ENCODE data around the gene MAP3K5.
"Not testable (repeated sequence)": the region's sequence is repeated elsewhere in the genome, so short reads cannot be mapped to it uniquely, and the experiment has no call there.

Gene MAP3K5

DNA sequence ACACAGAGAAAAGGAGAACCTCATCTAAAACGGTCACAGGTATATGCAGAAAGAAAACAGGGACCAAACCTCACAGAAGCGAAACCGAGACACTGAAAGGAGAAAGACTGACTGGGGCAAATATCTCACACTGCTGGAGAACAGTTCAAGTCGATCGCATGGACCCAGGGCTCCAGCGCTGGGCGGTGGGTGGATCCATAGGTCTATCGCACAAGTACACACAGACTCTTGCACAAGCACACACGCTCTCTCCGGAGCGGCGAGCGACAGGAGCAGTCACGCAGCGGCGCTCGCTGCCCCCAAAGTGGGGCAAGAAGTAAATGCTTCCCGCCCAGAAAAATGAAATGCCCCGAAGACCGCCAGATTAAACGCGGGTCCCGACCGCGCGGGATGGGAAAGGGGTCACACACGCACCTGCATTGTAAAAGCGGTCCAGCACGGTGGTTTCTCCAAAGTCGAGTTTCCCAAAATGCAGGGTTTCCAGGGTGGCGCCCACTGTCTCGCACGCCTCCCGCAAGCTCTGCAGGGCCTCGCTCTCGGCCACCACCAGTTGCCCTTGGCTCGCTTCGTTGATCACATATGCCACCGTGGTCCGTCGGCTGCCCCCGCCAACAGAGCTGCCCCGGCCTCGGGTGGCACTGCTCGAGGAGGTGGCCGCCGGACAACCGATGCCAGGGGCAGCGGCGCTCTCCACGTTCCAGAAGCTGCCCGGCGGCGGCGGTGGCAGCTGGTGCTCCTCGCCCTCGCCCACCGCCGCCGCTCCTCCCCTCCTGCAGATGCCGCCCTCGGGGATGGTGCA is 782 bp downstream of the MAP3K5 start:
- peak; percentile 9 to 15 for DNase-seq (ENCODE audit: low read depth in 2 of 2, low spot score in 1 of 2)

DNA sequence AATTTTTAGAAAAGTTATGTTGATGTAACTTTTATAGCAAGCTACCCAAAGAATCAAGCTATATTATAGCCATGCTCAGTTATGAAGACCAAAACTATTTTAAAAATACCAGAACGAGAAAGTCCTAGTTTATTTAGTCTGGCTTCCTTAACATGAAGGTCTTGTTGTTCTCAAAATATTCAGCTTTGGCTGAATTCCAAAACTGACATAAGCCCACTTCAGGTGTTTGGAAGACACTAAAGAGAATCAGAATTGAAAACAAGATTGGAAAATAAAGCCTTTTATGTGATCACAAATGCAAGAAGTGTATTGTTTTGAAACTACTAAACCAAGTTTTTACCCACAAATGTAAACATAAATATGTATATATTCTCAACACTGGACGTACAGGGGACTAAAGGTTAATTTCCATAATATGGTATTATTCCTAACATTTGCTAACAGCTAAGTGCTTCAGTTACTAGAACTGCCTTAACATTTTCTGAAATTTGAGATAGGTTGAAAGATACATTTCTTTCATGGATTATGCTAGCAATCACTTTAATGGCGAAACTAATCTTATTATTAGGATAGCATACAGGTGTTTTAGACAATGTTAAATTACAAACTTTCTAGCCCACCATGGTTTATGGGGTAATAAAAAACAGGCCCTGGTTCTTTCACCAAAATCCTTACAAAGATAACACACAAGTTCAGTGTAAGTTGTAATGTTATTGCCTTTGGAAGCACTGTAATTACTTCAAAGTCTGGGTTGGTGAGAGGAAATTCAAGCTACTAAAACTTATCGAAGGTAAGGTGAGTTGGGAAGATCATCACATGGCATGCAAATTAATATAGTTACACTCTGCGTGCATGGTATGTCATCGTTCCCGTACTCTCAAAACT is 1.6 kb downstream of the MAP3K5 start:
- DNase-seq (ENCODE audit: low read depth in 2 of 2, low spot score in 1 of 2): no peak

GRCh38 chr6:136789440-136789839 is 2.8 kb downstream of the MAP3K5 start:
- not testable (repeated sequence) for DNase-seq (ENCODE audit: low read depth in 2 of 2, low spot score in 1 of 2)

GRCh38 chr6:136788069-136788902 is 4.0 kb downstream of the MAP3K5 start:
- DNase-seq (ENCODE audit: low read depth in 2 of 2, low spot score in 1 of 2): no peak

- DNase-seq (ENCODE audit: low read depth in 2 of 2, low spot score in 1 of 2): no peak
Measured at GRCh38 chr6:136787726-136788068, 4.6 kb downstream of the MAP3K5 start.

DNA sequence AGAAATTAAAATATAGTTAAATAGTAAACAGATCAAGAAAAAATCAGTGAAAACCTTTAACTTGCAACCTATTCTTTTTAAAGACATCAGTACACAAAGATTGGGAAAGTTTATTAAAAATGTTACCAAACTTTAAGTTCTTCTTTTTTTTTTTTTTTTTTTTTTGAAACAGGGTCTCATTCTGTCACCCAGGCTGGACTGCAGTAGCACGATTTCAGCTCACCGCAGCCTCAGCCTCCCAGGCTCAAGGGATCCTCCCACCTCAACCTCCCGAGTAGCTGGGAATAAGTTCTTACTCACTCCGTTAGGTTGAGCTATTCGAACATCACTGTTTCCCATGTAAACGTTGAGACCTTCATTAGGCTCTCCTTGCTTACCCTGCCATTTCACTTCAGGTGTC is 5.6 kb downstream of the MAP3K5 start:
- DNase-seq (ENCODE audit: low read depth in 2 of 2, low spot score in 1 of 2): no peak

DNA sequence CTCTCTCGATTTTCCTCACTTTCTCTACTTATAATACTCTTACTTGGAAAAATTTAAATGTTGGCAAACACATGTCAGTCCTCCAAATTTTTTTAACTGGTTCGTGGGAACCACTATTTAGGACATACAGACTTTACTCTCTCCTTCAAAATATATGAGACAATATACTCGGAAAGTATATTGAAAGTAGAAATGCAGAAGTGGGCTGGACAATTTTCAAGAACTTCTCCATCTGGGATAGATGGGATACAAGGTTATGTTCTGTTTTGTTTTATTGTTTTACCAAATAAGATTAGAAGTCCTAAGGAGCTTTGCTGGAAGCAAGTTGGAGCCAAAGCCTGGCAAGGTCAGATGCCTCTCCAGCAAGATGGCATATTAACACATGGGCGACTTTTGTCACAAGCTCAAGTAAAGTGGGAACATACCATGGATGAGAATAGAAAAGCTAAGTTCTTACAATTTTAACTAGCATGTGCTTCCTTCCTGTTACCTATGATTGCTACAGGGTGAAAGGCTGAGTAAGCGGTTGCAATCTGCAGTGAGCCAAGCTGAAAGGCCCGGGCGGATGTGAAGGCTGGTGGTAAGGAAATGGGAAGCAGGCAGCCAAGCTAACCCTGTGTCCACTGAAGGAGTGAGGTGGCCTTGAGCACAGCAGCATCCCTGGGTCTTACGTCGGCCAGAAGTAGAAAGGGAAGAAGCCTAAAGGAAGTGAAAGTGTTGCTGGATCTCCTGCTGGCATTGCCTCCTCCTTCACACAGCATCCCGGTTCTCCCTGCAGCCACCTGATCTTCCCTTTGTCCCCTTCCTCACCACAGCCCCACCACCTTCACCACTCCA is 7.1 kb downstream of the MAP3K5 start:
- DNase-seq (ENCODE audit: low read depth in 2 of 2, low spot score in 1 of 2): no peak

GRCh38 chr6:136784271-136784664 is 8.0 kb downstream of the MAP3K5 start:
- DNase-seq (ENCODE audit: low read depth in 2 of 2, low spot score in 1 of 2): no peak

DNA sequence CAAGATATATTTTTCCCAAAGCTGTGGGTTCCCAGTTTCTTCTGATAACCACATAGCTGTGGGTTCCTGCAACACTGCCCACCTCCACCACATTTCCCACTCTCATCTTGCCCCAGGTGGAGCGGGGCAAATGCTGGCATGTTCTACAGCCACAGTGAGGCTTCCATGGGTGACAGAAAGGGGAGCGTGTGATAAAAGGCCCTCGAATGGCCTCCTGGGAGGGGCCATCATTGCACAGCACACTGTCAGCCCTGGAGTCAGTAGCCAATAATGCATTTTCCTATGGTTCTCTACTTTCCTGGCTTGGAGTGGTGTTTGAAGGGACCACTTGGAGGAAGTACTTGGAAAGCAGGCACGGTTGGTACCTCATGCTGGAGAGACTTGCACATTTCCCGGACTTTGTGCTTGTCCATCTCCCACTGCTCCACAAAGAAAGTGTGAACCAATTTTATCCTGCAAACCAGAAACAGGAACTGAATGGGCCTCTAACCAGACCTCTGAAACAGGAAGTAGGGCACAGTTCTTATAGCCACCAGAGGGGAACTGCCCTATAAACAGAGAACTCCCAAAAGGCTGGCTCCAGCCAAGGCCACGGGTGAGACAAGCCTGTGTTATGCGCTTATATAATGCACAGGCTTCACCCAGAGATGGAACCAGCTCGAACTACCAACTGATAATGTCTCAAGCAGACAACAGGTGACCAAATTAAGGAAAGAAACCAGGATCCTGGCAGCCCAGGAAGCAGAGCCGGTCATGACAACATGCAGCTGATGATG is 8.6 kb downstream of the MAP3K5 start:
- DNase-seq (ENCODE audit: low read depth in 2 of 2, low spot score in 1 of 2): no peak

GRCh38 chr6:136783021-136783420 is 9.3 kb downstream of the MAP3K5 start:
- DNase-seq (ENCODE audit: low read depth in 2 of 2, low spot score in 1 of 2): no peak

DNA sequence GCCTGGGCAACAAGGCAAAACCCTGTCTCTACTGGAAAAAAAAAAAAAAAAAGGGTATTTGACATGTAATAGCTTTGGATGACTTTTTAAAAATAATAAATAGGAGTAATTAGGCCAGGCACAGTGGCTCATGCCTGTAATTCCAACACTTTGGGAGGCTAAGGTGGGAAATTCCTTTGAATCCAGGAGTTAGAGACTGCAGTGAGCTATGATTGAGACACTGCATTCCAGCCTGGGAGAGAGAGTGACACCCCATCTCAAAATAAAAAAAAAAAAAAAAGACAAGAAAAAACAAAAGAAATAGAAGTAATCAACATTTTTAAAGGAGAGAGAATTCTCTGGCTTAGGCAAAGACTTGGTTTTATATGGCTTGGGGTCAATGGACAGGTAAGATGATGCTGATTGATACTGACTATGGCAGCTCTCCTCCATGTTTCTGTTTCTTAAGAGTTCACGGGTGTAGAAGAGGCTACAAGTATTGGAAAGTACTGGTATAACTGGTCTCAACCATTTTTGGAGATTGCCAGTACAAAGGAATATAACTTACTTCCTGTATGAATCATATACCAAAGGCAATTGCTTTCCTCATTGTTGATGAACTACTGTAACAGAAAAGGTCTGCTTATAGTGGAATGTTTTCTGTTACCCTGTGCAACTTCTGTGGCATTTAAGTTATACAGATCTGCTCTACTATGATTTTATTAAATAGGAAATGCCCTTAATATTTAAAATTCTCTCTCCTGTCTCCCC is 10.1 kb downstream of the MAP3K5 start:
- no peak for DNase-seq (ENCODE audit: low read depth in 2 of 2, low spot score in 1 of 2)

- DNase-seq (ENCODE audit: low read depth in 2 of 2, low spot score in 1 of 2): no peak
Measured at GRCh38 chr6:136780972-136781371, 11.3 kb downstream of the MAP3K5 start.

GRCh38 chr6:136779682-136780081 is 12.6 kb downstream of the MAP3K5 start:
- DNase-seq (ENCODE audit: low read depth in 2 of 2, low spot score in 1 of 2): no peak

DNA sequence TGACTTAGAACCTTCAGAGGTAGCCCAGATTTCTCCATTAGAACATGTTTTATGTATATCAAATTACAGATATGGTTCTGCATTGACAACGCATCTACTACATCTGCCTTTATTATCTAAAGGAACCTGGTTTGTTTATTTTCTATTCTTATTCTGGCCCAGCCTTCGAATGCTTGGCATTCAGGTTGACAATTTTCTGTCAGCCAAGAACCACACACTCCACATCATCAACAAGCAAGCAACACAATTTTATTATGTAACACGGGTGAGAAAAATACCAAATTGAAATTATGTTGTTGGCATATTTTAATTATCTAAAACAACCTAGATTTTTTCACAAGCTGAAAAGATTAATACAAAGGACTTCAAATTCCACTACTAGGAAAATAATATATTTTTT is 14.6 kb downstream of the MAP3K5 start:
- no peak for DNase-seq (ENCODE audit: low read depth in 2 of 2, low spot score in 1 of 2)

DNA sequence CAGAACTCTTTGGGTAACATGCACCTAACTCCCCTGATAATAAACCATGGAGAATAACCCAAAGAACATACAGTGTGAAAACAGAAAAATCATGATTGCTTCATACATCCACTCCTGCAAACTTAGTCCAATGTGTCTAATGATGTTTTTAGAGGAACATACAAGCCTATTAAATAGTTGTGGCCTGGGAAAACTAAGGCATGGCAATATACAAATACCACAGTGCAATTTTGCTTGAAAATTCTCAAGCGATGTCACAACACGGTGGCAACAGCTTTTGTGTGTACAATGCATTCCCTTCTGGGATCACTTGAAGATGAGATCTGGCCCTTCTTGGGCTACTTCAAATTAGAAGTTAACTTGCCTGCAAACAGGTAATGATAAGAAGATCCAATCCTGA is 16.7 kb downstream of the MAP3K5 start:
- no peak for DNase-seq (ENCODE audit: low read depth in 2 of 2, low spot score in 1 of 2)

GRCh38 chr6:136775081-136775480 is 17.2 kb downstream of the MAP3K5 start:
- no peak for DNase-seq (ENCODE audit: low read depth in 2 of 2, low spot score in 1 of 2)

DNA sequence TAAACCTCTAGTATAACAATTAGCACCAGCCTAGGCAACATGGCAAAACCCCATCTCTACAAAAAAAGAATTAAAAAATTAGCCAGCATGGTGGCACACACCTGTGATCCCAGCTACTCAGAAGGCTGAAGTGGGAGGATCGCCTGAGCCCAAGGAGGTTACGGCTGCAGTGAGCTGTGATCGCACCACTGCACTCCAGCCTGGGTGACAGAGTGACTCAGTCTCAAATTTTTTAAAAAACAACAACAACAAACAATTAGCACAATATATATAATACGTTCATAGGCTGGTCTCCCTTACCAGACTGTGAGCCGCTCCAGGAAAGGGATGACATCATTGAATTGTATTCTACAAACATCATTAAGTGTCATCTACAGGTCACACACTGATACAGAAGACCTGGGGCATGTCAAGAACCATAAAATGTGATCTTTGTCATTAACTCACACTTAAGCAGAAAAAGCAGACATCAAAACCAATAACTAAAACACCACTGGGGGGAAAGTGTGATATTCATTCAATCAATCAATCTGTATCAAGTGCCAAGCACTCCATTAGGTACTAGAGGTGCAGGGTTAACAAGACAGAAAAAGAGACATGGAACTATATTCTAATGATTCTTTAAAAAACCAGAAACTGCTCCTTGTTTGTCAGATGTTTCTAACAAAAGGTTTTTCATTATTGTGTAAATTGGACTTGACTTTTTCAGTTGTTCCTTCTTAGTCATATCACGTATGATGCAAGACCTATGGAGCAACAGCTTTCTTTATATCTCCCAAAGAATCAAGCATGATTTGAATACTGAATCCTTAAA is 17.8 kb downstream of the MAP3K5 start:
- DNase-seq (ENCODE audit: low read depth in 2 of 2, low spot score in 1 of 2): no peak

DNA sequence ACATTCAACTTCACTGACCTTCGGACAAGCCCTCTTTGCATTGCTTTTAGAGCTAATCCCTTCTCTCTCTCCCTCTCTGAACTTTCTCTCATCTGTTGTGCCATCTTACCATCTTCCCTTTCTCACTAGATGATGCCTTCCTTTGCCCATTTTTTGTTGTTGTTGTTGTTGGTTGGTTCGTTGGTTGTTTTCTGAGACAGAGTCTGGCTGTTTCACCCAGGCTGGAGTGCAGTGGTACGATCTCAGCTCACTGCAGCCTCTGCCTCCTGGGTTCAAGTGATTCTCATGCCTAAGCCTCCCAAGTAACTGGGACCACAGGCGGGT is 18.8 kb downstream of the MAP3K5 start:
- DNase-seq (ENCODE audit: low read depth in 2 of 2, low spot score in 1 of 2): no peak
